Mesenchymal stem cell (in vitro differentiated cells and primary cell): Measurements from ENCODE around the gene CCND2.

Experiments used
- DNase-seq: peaks from one replicate; pipeline ENCODE4 v3.0.0-alpha.2; 2013
- H2AFZ ChIP-seq: one replicate; pipeline ENCODE4 v1.6.1; 2013; ENCODE audit warnings: low read depth, mild to moderate bottlenecking, control low read depth, inconsistent platforms, low read length, moderate library complexity
- H2AK5ac ChIP-seq: 2 replicates; pipeline ENCODE4 v1.6.1; 2013; ENCODE audit warnings: low read length, moderate library complexity, mild to moderate bottlenecking, inconsistent platforms; ENCODE audit not compliant: severe bottlenecking
- H2BK120ac ChIP-seq: one replicate; pipeline ENCODE4 v1.6.1; 2013; ENCODE audit warnings: low read depth, mild to moderate bottlenecking, inconsistent platforms, low read length, moderate library complexity
- H2BK12ac ChIP-seq, 2 experiments: one replicate each; pipeline ENCODE4 v1.6.1; 2013; ENCODE audit warnings: inconsistent platforms in 2 of 2, low read length in 2 of 2, mild to moderate bottlenecking in 2 of 2, moderate library complexity in 2 of 2, control low read depth in 1 of 2
- H2BK15ac ChIP-seq: one replicate; pipeline ENCODE4 v1.6.1; 2013; ENCODE audit warnings: mild to moderate bottlenecking, low read depth, inconsistent platforms; ENCODE audit not compliant: poor library complexity, severe bottlenecking
- H2BK5ac ChIP-seq: 2 replicates; pipeline ENCODE4 v1.6.1; 2013; ENCODE audit warnings: low read depth, mild to moderate bottlenecking, low read length, control low read depth, inconsistent platforms; ENCODE audit not compliant: poor library complexity, severe bottlenecking
- H3K14ac ChIP-seq, 2 experiments: one replicate each; pipeline ENCODE4 v1.6.1; 2013; ENCODE audit warnings: inconsistent platforms in 2 of 2, low read length in 2 of 2, control low read depth in 1 of 2, mild to moderate bottlenecking in 1 of 2, moderate library complexity in 1 of 2
- H3K18ac ChIP-seq, 2 experiments: one replicate each; pipeline ENCODE4 v1.6.1; 2013; ENCODE audit warnings: inconsistent platforms in 2 of 2, low read length in 2 of 2, control low read depth in 1 of 2, low read depth in 1 of 2, mild to moderate bottlenecking in 1 of 2
- H3K23ac ChIP-seq, 2 experiments: one replicate each; pipeline ENCODE4 v1.6.1; 2013; ENCODE audit warnings: inconsistent platforms in 2 of 2, low read length in 2 of 2, mild to moderate bottlenecking in 2 of 2, moderate library complexity in 2 of 2, control low read depth in 1 of 2
- H3K27ac ChIP-seq: 2 replicates; pipeline ENCODE4 v1.5.1; 2013; ENCODE audit warnings: mild to moderate bottlenecking, moderate library complexity, low read length, control low read depth, inconsistent platforms; ENCODE audit not compliant: poor library complexity, severe bottlenecking
- H3K27me3 ChIP-seq, 2 experiments: 2 replicates each; pipeline versions ENCODE4 v1.6.1 to v1.7.0; 2013; ENCODE audit warnings: low read length in 2 of 2, mild to moderate bottlenecking in 2 of 2, moderate library complexity in 2 of 2, control low read depth in 1 of 2, inconsistent platforms in 1 of 2; ENCODE audit not compliant: control insufficient read depth in 1 of 2, insufficient read depth in 1 of 2
- H3K36me3 ChIP-seq, 2 experiments: 2 replicates each; pipeline versions ENCODE4 v1.6.1 to v1.7.0; 2013; ENCODE audit warnings: low read length in 2 of 2, control low read depth in 1 of 2, inconsistent platforms in 1 of 2, low read depth in 1 of 2, mild to moderate bottlenecking in 1 of 2; ENCODE audit not compliant: insufficient read depth in 2 of 2, control insufficient read depth in 1 of 2
- H3K4ac ChIP-seq, 2 experiments: one replicate each; pipeline ENCODE4 v1.6.1; 2013; ENCODE audit warnings: inconsistent platforms in 2 of 2, low read length in 2 of 2, mild to moderate bottlenecking in 2 of 2, moderate library complexity in 2 of 2, control low read depth in 1 of 2, low read depth in 1 of 2
- H3K4me1 ChIP-seq: 2 replicates; pipeline ENCODE4 v1.6.1; 2013; ENCODE audit warnings: low read depth, low read length, control low read depth; ENCODE audit not compliant: control insufficient read depth, insufficient read depth
- H3K4me2 ChIP-seq: 2 replicates; pipeline ENCODE4 v1.6.1; 2013; ENCODE audit warnings: low read length, mild to moderate bottlenecking, inconsistent platforms; ENCODE audit not compliant: poor library complexity, severe bottlenecking
- H3K4me3 ChIP-seq, 2 experiments: 2 replicates each; pipeline versions ENCODE4 v1.5.1 to v1.7.0; 2013; ENCODE audit warnings: low read length in 2 of 2, mild to moderate bottlenecking in 2 of 2, control low read depth in 1 of 2, low read depth in 1 of 2; ENCODE audit not compliant: insufficient read depth in 1 of 2
- H3K79me1 ChIP-seq: replicated peaks from 2 replicates; pipeline ENCODE4 v1.6.1; 2013; ENCODE audit warnings: mild to moderate bottlenecking, control low read depth, low read length, inconsistent platforms; ENCODE audit not compliant: poor library complexity, severe bottlenecking
- H3K9ac ChIP-seq: 2 replicates; pipeline ENCODE4 v1.7.0; 2013; ENCODE audit warnings: mild to moderate bottlenecking, low read length, moderate library complexity
- H3K9me3 ChIP-seq: 2 replicates; pipeline ENCODE4 v1.7.0; 2013; ENCODE audit warnings: mild to moderate bottlenecking, low read length; ENCODE audit not compliant: control insufficient read depth
- H4K8ac ChIP-seq: one replicate; pipeline ENCODE4 v1.6.1; 2013; ENCODE audit warnings: inconsistent platforms, mild to moderate bottlenecking, low read length, moderate library complexity
- H4K91ac ChIP-seq: one replicate; pipeline ENCODE4 v1.6.1; 2013; ENCODE audit warnings: mild to moderate bottlenecking, low read length, inconsistent platforms
- WGBS: methylation state at CpG from one replicate; pipeline ENCODE4 v1.1.7; 2013; ENCODE audit warnings: mixed read lengths; 5-methylcytosine and 5-hydroxymethylcytosine counted together

The CCND2 gene

GRCh38 chr12:4279198-4279690, 5.7 kb downstream of the CCND2 start:
- H3K14ac ChIP-seq, result no peak overlapping the region
- no peak overlapping the region for H3K9ac ChIP-seq
- no peak overlapping the region for H2BK5ac ChIP-seq
- H4K91ac ChIP-seq, result no peak overlapping the region
- no peak overlapping the region for H3K18ac ChIP-seq
- no peak for DNase-seq
- no peak overlapping the region for H2BK12ac ChIP-seq
- no peak overlapping the region for H3K23ac ChIP-seq
- peaks cover 65 to 68% of the 10 kb centered on the region in 2 experiments for H3K36me3 ChIP-seq
- WGBS, result 84% methylated on average over 6 of the region's 10 CpGs
- H3K79me1 ChIP-seq, result peaks cover 36% of the 10 kb centered on the region
- H3K4ac ChIP-seq, result no peak overlapping the region
- no peak overlapping the region for H2BK120ac ChIP-seq
- H3K4me2 ChIP-seq, result no peak overlapping the region
- no peak overlapping the region for H3K27ac ChIP-seq
- H2AFZ ChIP-seq, result no peak overlapping the region
- peaks cover 10 to 29% of the 10 kb centered on the region in 2 experiments for H3K27me3 ChIP-seq
- no peak overlapping the region for H3K4me3 ChIP-seq
- peaks cover 9% of the 10 kb centered on the region for H3K4me1 ChIP-seq
- no peak overlapping the region for H2AK5ac ChIP-seq
- no peaks in the 10 kb centered on the region for H3K9me3 ChIP-seq
- no peak overlapping the region for H4K8ac ChIP-seq
- H2BK15ac ChIP-seq, result no peak overlapping the region

DNA sequence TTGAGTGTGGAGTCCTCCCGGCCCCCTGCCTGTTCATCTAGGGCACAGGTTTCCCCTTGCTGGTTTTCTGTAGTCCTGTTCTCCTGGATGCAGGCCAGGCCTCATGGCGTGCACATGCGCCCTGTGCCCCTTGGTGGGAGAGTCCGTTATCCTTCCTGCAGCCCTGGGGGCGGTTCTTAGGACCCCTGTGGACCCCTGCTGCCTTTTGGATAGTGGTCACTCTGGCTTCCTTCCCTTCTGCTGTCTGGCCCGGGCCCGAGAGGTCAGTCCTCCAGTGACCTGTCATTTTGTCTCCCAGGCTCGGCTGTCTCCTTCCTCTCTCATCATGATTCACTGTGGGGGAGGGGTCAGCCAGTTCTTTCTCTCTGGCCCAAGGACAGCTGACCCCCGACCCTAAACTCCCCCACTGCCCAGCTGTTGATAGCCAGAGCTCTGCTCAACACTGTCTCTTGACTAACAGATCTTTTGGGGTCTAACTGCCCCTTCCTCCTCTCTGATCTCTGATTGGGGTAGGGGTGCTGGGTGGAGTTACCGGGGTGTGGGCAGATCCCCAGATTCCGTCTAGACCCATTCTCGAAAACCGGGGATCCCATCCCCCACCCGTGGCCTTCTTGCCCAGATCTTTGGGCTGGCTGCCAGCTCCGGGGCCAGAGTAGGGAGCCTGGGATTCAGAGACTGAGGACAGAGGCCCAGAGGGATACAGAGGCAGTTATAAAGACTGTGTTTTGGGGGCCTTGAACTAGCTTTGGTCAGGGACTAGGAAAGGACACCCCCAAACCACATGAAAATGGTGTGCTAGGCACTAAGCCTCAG, 7.0 kb downstream of the CCND2 start:
- Histone ChIP-seq H3K4me2 (no peak overlapping the region), H4K8ac (no peak overlapping the region), H3K9me3 (no peaks in the 10 kb centered on the region), H2BK15ac (no peak overlapping the region), H3K36me3 (peaks cover 76 to 78% of the 10 kb centered on the region in 2 experiments), H3K27me3 (peaks cover 7 to 24% of the 10 kb centered on the region in 2 experiments), H3K79me1 (peaks cover 37% of the 10 kb centered on the region), H3K14ac (peak overlapping the region in 1 of 2 experiments; percentile 62), H3K27ac (no peak overlapping the region), H3K23ac (no peak overlapping the region), H3K4me3 (peak overlapping the region in 1 of 2 experiments; percentile 54), H3K4me1 (peaks cover 9% of the 10 kb centered on the region), H3K18ac (no peak overlapping the region), H2BK12ac (peak overlapping the region in 1 of 2 experiments; percentile 32), H2BK120ac (no peak overlapping the region), H2BK5ac (no peak overlapping the region), H3K4ac (no peak overlapping the region), H2AFZ (no peak overlapping the region), H3K9ac (peak overlapping the region; percentile 33), H4K91ac (no peak overlapping the region), H2AK5ac (no peak overlapping the region)
- WGBS, result 69% methylated on average over 14 of the region's 15 CpGs
- no peak for DNase-seq

- no peak overlapping the region for H3K23ac ChIP-seq
- no peak overlapping the region for H3K4ac ChIP-seq
- H4K8ac ChIP-seq, result no peak overlapping the region
- H2AFZ ChIP-seq, result no peak overlapping the region
- DNase-seq, result no peak
- peak overlapping the region in 1 of 2 experiments; percentile 54 for H3K4me3 ChIP-seq
- no peak overlapping the region for H2BK15ac ChIP-seq
- no peak overlapping the region for H3K27ac ChIP-seq
- H2BK12ac ChIP-seq, result no peak overlapping the region
- H3K4me1 ChIP-seq, result peaks cover 9% of the 10 kb centered on the region
- H3K4me2 ChIP-seq, result no peak overlapping the region
- H2BK120ac ChIP-seq, result no peak overlapping the region
- peaks cover 7 to 19% of the 10 kb centered on the region in 2 experiments for H3K27me3 ChIP-seq
- no peaks in the 10 kb centered on the region for H3K9me3 ChIP-seq
- H3K36me3 ChIP-seq, result peaks cover 78 to 79% of the 10 kb centered on the region in 2 experiments
- WGBS, result 95% methylated on average over 15 of the region's 16 CpGs
- peak overlapping the region; percentile 33 for H3K9ac ChIP-seq
- no peak overlapping the region for H2BK5ac ChIP-seq
- no peak overlapping the region for H2AK5ac ChIP-seq
- H3K14ac ChIP-seq, result no peak overlapping the region
- H3K79me1 ChIP-seq, result peaks cover 38% of the 10 kb centered on the region
- H4K91ac ChIP-seq, result no peak overlapping the region
- no peak overlapping the region for H3K18ac ChIP-seq
Measured at GRCh38 chr12:4281173-4281654, 7.7 kb downstream of the CCND2 start.

DNA sequence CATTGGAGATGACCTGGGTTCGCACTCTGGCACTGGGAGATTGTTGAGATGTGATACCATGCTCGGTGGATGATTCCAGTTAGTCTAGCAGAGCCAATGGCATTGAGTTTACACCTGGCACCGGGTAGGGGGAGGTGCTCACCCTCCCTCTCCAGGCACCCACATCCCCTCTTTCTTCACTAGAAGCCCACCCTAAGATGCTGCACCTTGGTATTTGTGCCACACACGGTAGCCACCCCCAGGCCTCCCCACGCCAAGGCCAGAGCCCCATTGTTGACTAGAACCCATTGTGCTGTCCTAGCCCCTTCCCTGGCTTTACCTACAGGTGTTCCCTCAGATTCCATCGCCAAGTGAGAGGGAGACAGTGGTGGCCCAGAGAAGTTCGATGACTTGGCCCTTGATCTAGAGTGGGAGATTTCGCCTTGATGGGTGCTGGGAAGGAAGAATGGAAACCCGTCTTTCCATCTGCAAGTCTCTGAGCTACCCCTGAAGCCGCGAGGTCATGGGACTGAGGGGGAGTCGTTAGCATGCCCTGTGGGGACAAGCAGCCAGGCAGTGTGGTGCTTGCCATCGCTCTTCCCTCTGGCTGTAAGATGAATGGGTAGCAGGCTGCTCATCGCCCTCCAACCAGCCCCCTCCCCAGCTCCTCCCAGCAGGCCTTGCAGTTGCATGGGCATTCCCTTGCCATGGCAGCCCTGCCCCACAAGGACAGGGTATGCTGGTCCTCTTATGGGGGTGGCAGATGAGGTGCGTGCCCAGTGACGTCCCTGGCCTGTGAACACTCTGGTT, 8.7 kb downstream of the CCND2 start:
- Histone ChIP-seq H2AFZ (no peak overlapping the region), H3K27ac (no peak overlapping the region), H3K27me3 (peaks cover 7 to 22% of the 10 kb centered on the region in 2 experiments), H2BK12ac (no peak overlapping the region), H3K4ac (no peak overlapping the region), H4K8ac (no peak overlapping the region), H2BK15ac (no peak overlapping the region), H4K91ac (no peak overlapping the region), H3K18ac (no peak overlapping the region), H2AK5ac (no peak overlapping the region), H3K36me3 (peaks cover 84 to 86% of the 10 kb centered on the region in 2 experiments), H3K14ac (no peak overlapping the region), H2BK5ac (no peak overlapping the region), H3K23ac (no peak overlapping the region), H3K9me3 (no peaks in the 10 kb centered on the region), H3K4me2 (no peak overlapping the region), H3K9ac (no peak overlapping the region), H2BK120ac (no peak overlapping the region), H3K79me1 (peaks cover 42% of the 10 kb centered on the region), H3K4me1 (peaks cover 6% of the 10 kb centered on the region), H3K4me3 (no peak overlapping the region)
- no peak for DNase-seq
- WGBS, result 93% methylated on average over 15 of the region's 16 CpGs
